ENCODE measurements around the gene MRPS30.
"Not testable (repeated sequence)": the region's sequence is repeated elsewhere in the genome, so short reads cannot be mapped to it uniquely, and the experiment has no call there.

The MRPS30 gene

DNA sequence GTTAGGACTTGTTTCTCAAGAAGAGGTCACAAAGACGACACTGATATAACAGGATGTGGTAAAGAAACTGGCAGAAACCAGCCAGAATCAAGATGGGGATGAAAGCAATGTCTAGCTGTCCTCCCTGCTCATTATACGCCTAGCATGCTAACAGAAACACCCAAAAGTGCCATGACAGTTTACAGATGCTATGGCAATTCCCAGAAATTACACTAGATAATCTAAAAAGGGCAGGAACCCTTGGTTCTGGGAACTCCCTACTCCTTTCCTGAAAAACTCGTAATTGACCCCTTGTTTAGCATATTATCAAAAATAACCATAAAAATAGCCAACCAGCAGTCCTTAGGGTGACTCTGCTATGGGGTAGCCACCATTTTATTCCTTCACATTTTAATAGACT, 10.9 kb upstream of the MRPS30 start:
- no peak overlapping the region for H3K27ac Mint-ChIP-seq
- H3K27me3 Mint-ChIP-seq: no peaks in the 10 kb centered on the region
- DNase-seq: no peak
- H3K9me3 Mint-ChIP-seq: peaks cover 19% of the 10 kb centered on the region
- H3K4me3 Mint-ChIP-seq: no peak overlapping the region
- CTCF ChIA-PET: no interaction called here
- no peaks in the 10 kb centered on the region for H3K36me3 Mint-ChIP-seq
- peaks cover 2% of the 10 kb centered on the region for H3K4me1 Mint-ChIP-seq

DNA sequence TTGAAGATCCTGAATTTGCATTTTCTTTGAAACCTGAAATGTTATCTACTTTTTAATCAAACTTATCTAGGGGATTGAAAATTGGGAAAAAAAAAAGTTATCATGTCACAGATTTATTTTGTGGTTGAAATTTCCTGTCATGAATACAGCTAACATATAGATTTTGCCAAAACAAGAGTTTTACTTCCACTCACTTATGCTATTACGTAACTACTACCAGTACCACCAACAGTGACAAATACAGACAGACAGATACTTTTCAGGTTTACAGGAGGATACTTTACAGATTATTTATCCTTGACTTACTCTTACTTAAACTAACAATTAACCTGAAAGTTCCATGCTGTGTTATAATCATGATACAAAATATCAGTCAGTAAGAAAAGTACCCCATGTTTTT, 6.8 kb upstream of the MRPS30 start:
- no peak overlapping the region for H3K27ac Mint-ChIP-seq
- H3K36me3 Mint-ChIP-seq: no peaks in the 10 kb centered on the region
- H3K9me3 Mint-ChIP-seq: peaks cover 2% of the 10 kb centered on the region
- CTCF ChIA-PET: no interaction called here
- H3K27me3 Mint-ChIP-seq: no peaks in the 10 kb centered on the region
- DNase-seq: no peak
- H3K4me1 Mint-ChIP-seq: peaks cover 2% of the 10 kb centered on the region
- no peak overlapping the region for H3K4me3 Mint-ChIP-seq

GRCh38 chr5:44806608-44807007, 2.1 kb upstream of the MRPS30 start:
- Mint-ChIP-seq H3K4me1 (peaks cover 26% of the 10 kb centered on the region), H3K36me3 (peaks cover 8% of the 10 kb centered on the region), H3K27ac (no peak overlapping the region), H3K4me3 (no peak overlapping the region), H3K27me3 (no peaks in the 10 kb centered on the region), H3K9me3 (no peaks in the 10 kb centered on the region)
- no peak for DNase-seq
- CTCF ChIA-PET: no interaction called here

DNA sequence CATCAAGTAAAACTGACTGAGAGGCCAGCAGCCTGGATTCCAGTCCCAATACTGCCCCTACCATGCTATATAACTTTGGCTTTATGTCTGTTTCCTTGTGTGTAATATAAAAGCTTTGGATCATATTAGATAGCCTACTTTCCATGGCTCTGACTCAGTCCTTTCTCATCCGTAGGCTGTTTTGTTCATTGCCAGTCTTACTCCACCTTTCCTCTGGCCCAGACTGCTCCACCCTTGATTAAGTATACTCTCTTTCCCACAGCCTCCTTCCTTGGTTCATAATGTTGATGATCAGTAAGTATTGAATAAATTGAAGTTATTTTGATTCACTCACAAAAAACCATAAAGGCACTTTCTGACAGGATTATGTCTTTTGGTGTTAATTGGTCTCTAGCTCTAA, 1.5 kb upstream of the MRPS30 start:
- H3K36me3 Mint-ChIP-seq: peaks cover 11% of the 10 kb centered on the region
- CTCF ChIA-PET: no interaction called here
- no peak overlapping the region for H3K27ac Mint-ChIP-seq
- DNase-seq: no peak
- peaks cover 30% of the 10 kb centered on the region for H3K4me1 Mint-ChIP-seq
- no peaks in the 10 kb centered on the region for H3K27me3 Mint-ChIP-seq
- H3K9me3 Mint-ChIP-seq: no peaks in the 10 kb centered on the region
- no peak overlapping the region for H3K4me3 Mint-ChIP-seq

GRCh38 chr5:44809215-44809955, 638 bp downstream of the MRPS30 start:
- peak; percentile 62 for DNase-seq
- Mint-ChIP-seq H3K27me3 (no peaks in the 10 kb centered on the region), H3K4me1 (peaks cover 31% of the 10 kb centered on the region), H3K27ac (peak overlapping the region; percentile 94), H3K36me3 (peaks cover 22% of the 10 kb centered on the region), H3K4me3 (peak overlapping the region; percentile 83), H3K9me3 (no peaks in the 10 kb centered on the region)
- CTCF ChIA-PET: interaction anchor here (0.8 to 1.0 kb wide), 2 partner anchors 9 to 12 kb away, joined by 3 read pairs; no protein-coding TSS in a partner anchor

DNA sequence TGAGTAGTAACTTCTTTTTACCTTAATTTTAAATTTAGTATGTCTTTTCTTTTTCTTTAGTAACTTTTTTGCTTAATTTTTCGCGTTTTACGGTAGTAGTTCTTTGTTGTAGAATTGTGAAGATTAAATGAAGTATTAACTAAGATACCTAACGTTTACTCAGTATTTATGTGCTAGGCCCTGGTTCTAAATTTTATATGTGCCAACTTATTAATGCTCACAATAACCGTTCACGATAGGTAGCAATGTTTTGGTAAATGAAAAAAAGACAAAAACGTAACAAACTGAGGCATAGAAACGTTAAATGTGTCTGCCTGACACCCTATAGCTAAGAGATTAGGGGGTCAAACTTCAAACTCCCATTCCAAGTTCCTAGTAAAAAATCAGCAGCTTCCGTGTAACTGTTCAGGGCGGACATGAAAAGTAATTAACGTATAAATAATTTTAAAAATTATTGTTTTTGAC, 1.2 kb downstream of the MRPS30 start:
- Mint-ChIP-seq H3K9me3 (no peaks in the 10 kb centered on the region), H3K36me3 (peaks cover 28% of the 10 kb centered on the region), H3K4me3 (peak overlapping the region; percentile 83), H3K4me1 (peaks cover 31% of the 10 kb centered on the region), H3K27ac (peak overlapping the region; percentile 94), H3K27me3 (no peaks in the 10 kb centered on the region)
- CTCF ChIA-PET: interaction anchor here (0.8 to 1.0 kb wide), 2 partner anchors 8 to 11 kb away, joined by 3 read pairs; no protein-coding TSS in a partner anchor
- DNase-seq: no peak

DNA sequence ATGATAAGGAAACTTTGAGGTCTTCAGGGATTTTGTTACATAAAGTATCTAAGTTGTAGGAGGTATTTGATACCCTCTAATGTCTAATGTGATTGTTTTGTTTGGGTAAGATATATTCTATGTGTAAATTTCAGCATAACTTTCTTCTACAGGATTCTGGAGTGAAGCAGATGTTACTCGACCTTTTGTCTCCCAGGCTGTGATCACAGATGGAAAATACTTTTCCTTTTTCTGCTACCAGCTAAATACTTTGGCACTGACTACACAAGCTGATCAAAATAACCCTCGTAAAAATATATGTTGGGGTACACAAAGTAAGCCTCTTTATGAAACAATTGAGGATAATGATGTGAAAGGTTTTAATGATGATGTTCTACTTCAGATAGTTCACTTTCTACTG, 6.0 kb downstream of the MRPS30 start:
- H3K9me3 Mint-ChIP-seq: no peaks in the 10 kb centered on the region
- DNase-seq: no peak
- H3K27me3 Mint-ChIP-seq: no peaks in the 10 kb centered on the region
- H3K27ac Mint-ChIP-seq: no peak overlapping the region
- H3K36me3 Mint-ChIP-seq: peaks cover 36% of the 10 kb centered on the region
- no peak overlapping the region for H3K4me3 Mint-ChIP-seq
- CTCF ChIA-PET: no interaction called here
- peaks cover 24% of the 10 kb centered on the region for H3K4me1 Mint-ChIP-seq

DNA sequence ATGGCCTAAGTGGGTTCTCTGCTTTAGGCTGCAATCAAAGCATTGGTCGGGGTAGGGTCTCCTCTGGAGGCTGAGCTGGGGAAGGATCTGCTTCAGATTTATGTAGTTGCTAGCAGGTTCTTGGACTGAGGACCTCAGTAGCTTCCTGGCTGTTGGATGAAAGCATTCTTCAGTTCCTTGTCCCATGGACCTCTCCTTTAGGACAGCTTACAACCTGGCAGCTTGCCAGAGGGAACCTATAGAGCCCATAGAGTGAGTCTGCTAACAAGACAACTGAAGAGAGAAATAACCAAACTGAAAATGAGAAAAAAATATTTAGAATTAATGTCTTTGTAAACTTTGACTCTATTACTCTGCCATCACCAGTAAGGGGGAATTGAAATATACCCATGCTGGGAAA, 12.4 kb downstream of the MRPS30 start:
- H3K4me3 Mint-ChIP-seq: no peak overlapping the region
- no peak overlapping the region for H3K27ac Mint-ChIP-seq
- H3K36me3 Mint-ChIP-seq: peaks cover 27% of the 10 kb centered on the region
- no peak for DNase-seq
- no peaks in the 10 kb centered on the region for H3K27me3 Mint-ChIP-seq
- peaks cover 2% of the 10 kb centered on the region for H3K4me1 Mint-ChIP-seq
- CTCF ChIA-PET: interaction anchor here (0.9 kb wide), 1 partner anchor 11 kb away, joined by 3 read pairs; no protein-coding TSS in a partner anchor
- H3K9me3 Mint-ChIP-seq: no peaks in the 10 kb centered on the region

GRCh38 chr5:44824662-44825061, 15.9 kb downstream of the MRPS30 start:
- CTCF ChIA-PET, H3K4me1 Mint-ChIP-seq, DNase-seq, H3K9me3 Mint-ChIP-seq, H3K27me3 Mint-ChIP-seq, H3K4me3 Mint-ChIP-seq, H3K27ac Mint-ChIP-seq: not testable (repeated sequence)
- peaks cover 24% of the 10 kb centered on the region for H3K36me3 Mint-ChIP-seq

DNA sequence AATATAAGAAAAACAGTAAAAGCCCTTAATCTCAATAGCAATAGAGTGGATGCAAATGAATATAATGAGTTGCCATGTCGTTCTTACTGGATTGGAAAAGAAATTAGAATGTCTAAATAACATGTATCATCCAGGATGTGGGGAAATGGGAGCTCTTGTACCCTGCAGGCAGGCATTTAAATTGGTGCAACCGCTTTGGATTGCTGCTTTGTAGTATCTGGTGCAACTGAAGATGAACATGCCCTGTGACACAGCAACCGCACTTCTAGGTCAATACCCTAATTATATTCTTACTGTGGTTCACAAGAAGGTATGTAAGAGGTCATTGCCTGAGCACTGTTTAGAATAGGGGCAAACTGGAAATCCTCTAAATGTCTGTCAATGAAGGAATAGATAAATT, 18.9 kb downstream of the MRPS30 start:
- Mint-ChIP-seq H3K36me3 (peaks cover 11% of the 10 kb centered on the region), H3K27me3 (no peaks in the 10 kb centered on the region), H3K4me3 (no peak overlapping the region), H3K27ac (no peak overlapping the region), H3K4me1 (peaks cover 7% of the 10 kb centered on the region), H3K9me3 (no peaks in the 10 kb centered on the region)
- DNase-seq: no peak
- CTCF ChIA-PET: no interaction called here

DNA sequence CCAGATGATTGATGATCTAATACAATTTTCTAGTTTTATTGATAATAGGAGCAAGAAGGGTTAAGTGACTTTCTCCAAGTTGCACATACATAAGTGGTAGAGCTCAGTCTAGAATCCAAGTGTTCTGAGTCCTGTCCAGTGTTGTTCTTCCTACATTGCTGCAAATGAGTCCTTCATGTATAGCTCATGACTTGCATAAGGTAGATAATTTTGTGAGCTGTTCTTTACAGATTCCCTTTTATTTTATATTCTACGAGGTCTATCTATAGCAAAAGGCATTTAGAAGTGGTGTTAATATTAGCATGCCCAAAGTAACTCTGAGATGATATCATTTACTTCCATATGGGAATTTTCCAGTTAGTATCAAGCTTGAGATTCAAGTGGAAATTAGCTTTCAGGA, 20.0 kb downstream of the MRPS30 start:
- Mint-ChIP-seq H3K27me3 (no peaks in the 10 kb centered on the region), H3K36me3 (peaks cover 9% of the 10 kb centered on the region), H3K4me3 (no peak overlapping the region), H3K27ac (no peak overlapping the region), H3K9me3 (no peaks in the 10 kb centered on the region), H3K4me1 (peaks cover 6% of the 10 kb centered on the region)
- no peak for DNase-seq
- CTCF ChIA-PET: no interaction called here

GRCh38 chr5:44830951-44831350, 22.2 kb downstream of the MRPS30 start:
- peaks cover 6% of the 10 kb centered on the region for H3K4me1 Mint-ChIP-seq
- H3K36me3 Mint-ChIP-seq: peaks cover 6% of the 10 kb centered on the region
- no peak for DNase-seq
- no peak overlapping the region for H3K27ac Mint-ChIP-seq
- CTCF ChIA-PET: no interaction called here
- no peak overlapping the region for H3K4me3 Mint-ChIP-seq
- H3K27me3 Mint-ChIP-seq: no peaks in the 10 kb centered on the region
- no peaks in the 10 kb centered on the region for H3K9me3 Mint-ChIP-seq

DNA sequence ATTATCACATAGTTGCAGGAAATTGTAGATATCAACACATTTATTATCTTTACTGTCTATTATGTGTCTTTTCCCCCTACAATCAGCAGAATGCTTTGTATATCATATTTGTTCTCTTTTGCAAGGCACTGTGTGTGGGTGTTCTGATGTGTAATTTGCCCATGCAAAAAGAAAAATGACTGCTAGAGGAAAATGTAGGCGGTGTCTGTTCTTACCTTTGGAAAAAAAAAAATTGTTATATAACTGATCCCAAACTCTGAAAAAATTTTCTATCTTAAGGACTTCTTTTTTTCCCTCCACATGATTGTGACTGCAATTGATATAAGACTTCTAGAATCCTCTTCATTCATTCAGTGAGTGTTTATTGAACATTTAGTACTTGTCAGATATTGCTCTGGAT, 24.5 kb downstream of the MRPS30 start:
- no peak overlapping the region for H3K27ac Mint-ChIP-seq
- H3K36me3 Mint-ChIP-seq: peaks cover 1% of the 10 kb centered on the region
- no peaks in the 10 kb centered on the region for H3K9me3 Mint-ChIP-seq
- DNase-seq: no peak
- H3K27me3 Mint-ChIP-seq: no peaks in the 10 kb centered on the region
- CTCF ChIA-PET: no interaction called here
- H3K4me1 Mint-ChIP-seq: no peaks in the 10 kb centered on the region
- H3K4me3 Mint-ChIP-seq: no peak overlapping the region

GRCh38 chr5:44835693-44836092, 26.9 kb downstream of the MRPS30 start:
- Mint-ChIP-seq H3K27ac (no peak overlapping the region), H3K4me3 (no peak overlapping the region), H3K36me3 (peaks cover 3% of the 10 kb centered on the region), H3K9me3 (peaks cover 14% of the 10 kb centered on the region), H3K27me3 (no peaks in the 10 kb centered on the region), H3K4me1 (no peaks in the 10 kb centered on the region)
- no peak for DNase-seq
- CTCF ChIA-PET: no interaction called here

DNA sequence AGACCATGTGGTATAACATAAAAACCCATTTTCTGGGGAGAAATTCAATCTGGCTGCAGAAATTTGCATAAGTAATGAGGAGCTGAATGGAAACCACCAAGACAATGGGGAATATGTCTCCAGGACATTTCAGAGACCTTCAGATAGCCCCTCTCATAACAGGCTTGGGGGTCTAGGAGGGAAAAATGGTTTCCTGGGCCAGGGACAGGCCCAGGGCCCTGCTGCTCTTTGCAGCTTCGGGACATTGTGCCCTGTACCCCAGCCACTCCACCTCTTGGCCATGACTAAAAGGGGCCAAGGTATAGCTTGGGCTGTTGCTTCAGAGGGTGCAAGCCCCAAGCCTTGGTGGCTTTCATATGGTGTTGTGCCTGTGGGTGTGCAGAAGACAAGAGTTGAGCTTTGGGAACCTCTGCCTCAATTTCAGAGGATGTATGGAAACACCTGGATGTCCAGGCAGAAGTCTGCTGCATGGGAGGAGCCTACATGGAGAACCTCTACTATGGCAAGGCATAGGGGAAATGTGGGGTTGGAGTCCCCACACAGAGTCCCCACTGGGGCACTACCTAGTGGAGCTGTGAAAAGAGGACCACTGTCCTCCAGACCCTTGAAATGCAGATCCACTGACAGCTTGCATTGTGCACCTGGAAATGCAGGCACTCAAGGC, 30.4 kb downstream of the MRPS30 start:
- Mint-ChIP-seq H3K4me3 (no peak overlapping the region), H3K4me1 (no peaks in the 10 kb centered on the region), H3K9me3 (peaks cover 14% of the 10 kb centered on the region), H3K27me3 (no peaks in the 10 kb centered on the region), H3K27ac (no peak overlapping the region), H3K36me3 (peaks cover 2% of the 10 kb centered on the region)
- DNase-seq: no peak
- CTCF ChIA-PET: no interaction called here

Data from activated naive CD4-positive, alpha-beta T cell treated with anti-CD3 and anti-CD28 coated beads, Interleukin-2, amount 10 ng/mL, durations not matched to agents 7 days and 5 days (primary cell).